ENCODE results near the gene CASQ1.

DNA sequence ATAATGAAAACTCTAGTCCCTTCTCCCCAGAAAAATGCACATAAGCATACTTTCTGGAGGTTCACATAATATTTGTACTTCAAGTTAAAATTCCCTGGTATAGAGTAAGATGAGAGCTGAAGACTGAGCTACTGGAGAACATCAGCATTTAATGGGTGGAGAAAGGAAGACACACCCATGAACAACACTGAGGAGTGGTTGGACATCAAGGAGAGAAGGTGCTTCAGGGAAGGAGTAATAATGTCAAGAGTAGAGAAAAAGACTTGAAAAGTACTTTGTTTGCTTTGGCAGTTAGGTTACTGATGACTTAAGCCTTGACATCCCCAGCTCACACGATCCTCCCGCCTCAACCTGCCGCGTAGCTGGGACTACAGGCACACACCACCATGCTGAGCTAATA is 36.7 kb downstream of the CASQ1 start:
- TF ChIP-seq, protein P1, sequence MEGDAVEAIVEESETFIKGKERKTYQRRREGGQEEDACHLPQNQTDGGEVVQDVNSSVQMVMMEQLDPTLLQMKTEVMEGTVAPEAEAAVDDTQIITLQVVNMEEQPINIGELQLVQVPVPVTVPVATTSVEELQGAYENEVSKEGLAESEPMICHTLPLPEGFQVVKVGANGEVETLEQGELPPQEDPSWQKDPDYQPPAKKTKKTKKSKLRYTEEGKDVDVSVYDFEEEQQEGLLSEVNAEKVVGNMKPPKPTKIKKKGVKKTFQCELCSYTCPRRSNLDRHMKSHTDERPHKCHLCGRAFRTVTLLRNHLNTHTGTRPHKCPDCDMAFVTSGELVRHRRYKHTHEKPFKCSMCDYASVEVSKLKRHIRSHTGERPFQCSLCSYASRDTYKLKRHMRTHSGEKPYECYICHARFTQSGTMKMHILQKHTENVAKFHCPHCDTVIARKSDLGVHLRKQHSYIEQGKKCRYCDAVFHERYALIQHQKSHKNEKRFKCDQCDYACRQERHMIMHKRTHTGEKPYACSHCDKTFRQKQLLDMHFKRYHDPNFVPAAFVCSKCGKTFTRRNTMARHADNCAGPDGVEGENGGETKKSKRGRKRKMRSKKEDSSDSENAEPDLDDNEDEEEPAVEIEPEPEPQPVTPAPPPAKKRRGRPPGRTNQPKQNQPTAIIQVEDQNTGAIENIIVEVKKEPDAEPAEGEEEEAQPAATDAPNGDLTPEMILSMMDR (tag by site-specific recombination; IDR thresholded peaks at IDR 0.05), result no peak
- TF ChIP-seq BCL11A (tag by site-specific recombination; IDR thresholded peaks at IDR 0.05; ENCODE audit: low read depth) (no peak), HOXC10 (CRISPR knock-in tag; IDR thresholded peaks at IDR 0.05) (no peak)

All from HEK293 (cell line).